Thoracic aorta (tissue), 2 donors: ENCODE measurements around the gene CLEC4C. TPM values are rescaled to one million over a fixed set of nuclear protein-coding genes. Genes with fewer than 3 reads are reported as not detected.
"Not testable (repeated sequence)": the region's sequence is repeated elsewhere in the genome, so short reads cannot be mapped to it uniquely, and the experiment has no call there.

ENCODE experiments used
- ATAC-seq: fragments of 150-250 bp; one replicate; pipeline ENCODE4 v1.8.0; 2017; ENCODE audit warnings: low read depth; ENCODE audit not compliant: insufficient number of reproducible peaks, low FRiP score
- DNase-seq: peaks from one replicate; pipeline ENCODE4 v3.0.0-alpha.2; 2020; ENCODE audit warnings: low spot score
- H3K27ac ChIP-seq, 2 donors: fragments of 200-600 bp; sonication (generic); 1 replicate in 1 of 2; 2 replicates in 1 of 2; pipeline ENCODE4 v1.5.1; 2016; ENCODE audit warnings: mild to moderate bottlenecking in 2 of 2, moderate library complexity in 2 of 2
- H3K27me3 ChIP-seq: fragments of 200-600 bp; sonication (generic); replicated peaks from 2 replicates; pipeline ENCODE4 v1.6.0; 2016; ENCODE audit warnings: mild to moderate bottlenecking; ENCODE audit not compliant: insufficient read depth
- H3K36me3 ChIP-seq: fragments of 200-600 bp; sonication (generic); one replicate; pipeline ENCODE4 v1.5.1; 2016
- H3K4me1 ChIP-seq, 2 donors: fragments of 200-600 bp; sonication (generic); 1 replicate in 1 of 2; 2 replicates in 1 of 2; pipeline versions ENCODE4 v1.5.1 to v1.6.0; 2016; ENCODE audit warnings: low read depth in 2 of 2, mild to moderate bottlenecking in 1 of 2; ENCODE audit not compliant: control insufficient read depth in 1 of 2
- H3K4me3 ChIP-seq: fragments of 200-600 bp; sonication (generic); 2 replicates; pipeline ENCODE4 v1.5.1; 2016; ENCODE audit warnings: mild to moderate bottlenecking
- H3K9me3 ChIP-seq: fragments of 200-600 bp; sonication (generic); 2 replicates; pipeline ENCODE4 v1.5.1; 2016
- CTCF ChIP-seq: fragments of 200-600 bp; sonication (generic); IDR thresholded peaks from one replicate; pipeline ENCODE4 v1.5.1; 2019; ENCODE audit warnings: antibody characterized with exemption
- total RNA-seq, 2 donors: library from RNA; depleted of rRNA; stranded (reverse); fragments of >200 nt; gene quantifications; one replicate each; pipeline versions ENCODE4 v1.1.0 to v1.2.3, GENCODE V29; 2016

Gene CLEC4C
- total RNA-seq, 2 donors from 2014 or later, result not detected

DNA sequence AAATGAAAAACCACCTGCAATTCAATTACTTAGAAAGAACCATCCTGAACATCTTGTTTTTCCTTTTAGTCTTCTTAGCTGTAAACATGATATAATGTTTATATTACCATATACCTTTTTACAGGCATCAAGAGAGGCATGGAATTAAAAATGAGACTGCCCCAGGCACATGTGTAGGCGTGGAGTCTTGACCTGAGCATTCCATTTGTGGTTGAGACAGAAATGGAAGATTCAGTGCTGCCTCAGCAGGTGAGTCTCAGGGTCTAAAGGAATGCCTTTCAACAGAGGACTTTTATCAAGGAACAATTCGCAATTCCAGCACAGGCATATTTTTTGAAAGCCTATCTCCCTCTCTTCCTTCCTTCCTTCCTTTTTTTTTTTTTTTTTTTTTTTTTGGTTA is 9.8 kb upstream of the CLEC4C start:
- Histone ChIP-seq H3K9me3 (no peaks in the 10 kb centered on the region), H3K4me1 (no peaks in the 10 kb centered on the region), H3K27ac (no peak overlapping the region), H3K4me3 (no peak overlapping the region), H3K27me3 (no peaks in the 10 kb centered on the region), H3K36me3 (no peaks in the 10 kb centered on the region)
- no peak for ATAC-seq
- DNase-seq, result no peak
- TF ChIP-seq CTCF, result no peak

GRCh38 chr12:7755668-7756067 is 8.5 kb upstream of the CLEC4C start:
- not testable (repeated sequence) for H3K27me3 ChIP-seq, H3K36me3 ChIP-seq, H3K4me1 ChIP-seq, H3K4me3 ChIP-seq, ATAC-seq, H3K9me3 ChIP-seq, DNase-seq, H3K27ac ChIP-seq

DNA sequence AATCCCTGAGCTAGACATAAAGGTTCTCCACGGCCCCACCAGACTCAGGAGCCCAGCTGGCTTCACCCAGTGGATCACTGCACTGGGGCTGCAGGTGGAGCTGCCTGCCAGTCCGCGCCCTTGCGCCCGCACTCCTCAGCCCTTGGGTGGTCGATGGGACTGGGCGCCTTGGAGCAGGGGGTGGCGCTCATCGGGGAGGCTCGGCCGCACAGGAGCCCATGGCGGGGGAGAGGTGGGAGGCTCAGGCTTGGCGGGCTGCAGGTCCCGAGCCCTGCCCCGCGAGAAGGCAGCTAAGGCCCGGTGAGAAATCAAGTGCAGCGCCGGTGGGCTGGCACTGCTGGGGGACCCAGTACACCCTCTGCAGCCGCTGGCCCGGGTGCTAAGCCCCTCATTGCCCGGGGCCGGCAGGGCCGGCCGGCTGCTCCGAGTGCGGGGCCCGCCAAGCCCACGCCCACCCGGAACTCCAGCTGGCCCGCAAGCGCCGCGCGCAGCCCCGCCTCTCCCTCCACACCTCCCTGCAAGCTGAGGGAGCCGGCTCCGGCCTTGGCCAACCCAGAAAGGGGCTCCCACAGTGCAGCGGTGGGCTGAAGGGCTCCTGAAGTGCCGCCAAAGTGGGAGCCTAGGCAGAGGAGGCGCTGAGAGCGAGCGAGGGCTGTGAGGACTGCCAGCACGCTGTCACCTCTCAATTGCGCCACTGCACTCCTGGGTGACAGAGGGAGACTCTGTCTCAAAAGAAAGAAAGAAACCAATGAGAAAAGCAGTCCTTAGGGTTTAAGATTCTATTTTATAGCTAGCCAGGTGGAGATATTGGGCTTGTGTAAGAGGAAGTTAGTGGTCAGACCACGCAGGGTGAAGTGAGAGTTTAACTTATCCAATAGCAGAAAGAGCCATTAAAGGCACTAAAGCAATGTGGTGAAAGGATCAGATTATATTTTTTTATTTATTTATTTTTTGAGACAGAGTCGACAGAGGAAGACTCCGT is 5.1 kb upstream of the CLEC4C start:
- not testable (repeated sequence) for H3K27me3 ChIP-seq

GRCh38 chr12:7751394-7751793 is 4.2 kb upstream of the CLEC4C start:
- ATAC-seq (no peak), DNase-seq (no peak)
- H3K27ac ChIP-seq, result no peak overlapping the region
- H3K36me3 ChIP-seq, result no peaks in the 10 kb centered on the region
- no peak overlapping the region for H3K4me3 ChIP-seq
- no peaks in the 10 kb centered on the region for H3K9me3 ChIP-seq
- H3K27me3 ChIP-seq, result no peaks in the 10 kb centered on the region
- H3K4me1 ChIP-seq, result no peaks in the 10 kb centered on the region
- TF ChIP-seq CTCF, result no peak

More for the DNA sequence above, 5.1 kb upstream of the CLEC4C start:
- not testable (repeated sequence) for DNase-seq, ATAC-seq, H3K9me3 ChIP-seq, H3K27ac ChIP-seq, H3K4me3 ChIP-seq, H3K36me3 ChIP-seq, H3K4me1 ChIP-seq

- DNase-seq (no peak), ATAC-seq (no peak)
- H3K4me3 ChIP-seq, result no peak overlapping the region
- H3K4me1 ChIP-seq, result no peaks in the 10 kb centered on the region
- no peaks in the 10 kb centered on the region for H3K9me3 ChIP-seq
- H3K36me3 ChIP-seq, result no peaks in the 10 kb centered on the region
- no peak for TF ChIP-seq CTCF
- H3K27ac ChIP-seq, result no peak overlapping the region
- H3K27me3 ChIP-seq, result no peaks in the 10 kb centered on the region
These were observed 3.2 kb upstream of the CLEC4C start for GRCh38 chr12:7750350-7750749.

- no peak overlapping the region for H3K27ac ChIP-seq
- H3K27me3 ChIP-seq, result no peaks in the 10 kb centered on the region
- no peak for DNase-seq
- no peaks in the 10 kb centered on the region for H3K4me1 ChIP-seq
- TF ChIP-seq CTCF, result no peak
- ATAC-seq, result no peak
- H3K9me3 ChIP-seq, result no peaks in the 10 kb centered on the region
- H3K36me3 ChIP-seq, result no peaks in the 10 kb centered on the region
- no peak overlapping the region for H3K4me3 ChIP-seq
These were observed 2.3 kb upstream of the CLEC4C start for GRCh38 chr12:7749442-7749841.
